Prostate gland (tissue), 2 donors: ENCODE results near the gene ZFYVE9. TPM values are rescaled to one million over a fixed set of nuclear protein-coding genes. Genes with fewer than 3 reads are reported as not detected.

Experiments used
- DNase-seq: peaks from one replicate; pipeline ENCODE4 v3.0.0-alpha.2; 2019; ENCODE audit warnings: low spot score
- H3K27ac ChIP-seq, 2 donors: fragments of 200-600 bp; sonication (generic); 2 replicates each; pipeline ENCODE4 v1.5.1; 2017 to 2019
- H3K27me3 ChIP-seq: fragments of 200-600 bp; sonication (generic); replicated peaks from 2 replicates; pipeline ENCODE4 v1.5.1; 2019; ENCODE audit not compliant: insufficient read depth
- H3K36me3 ChIP-seq, 2 donors: fragments of 200-600 bp; sonication (generic); 1 replicate in 1 of 2; 2 replicates in 1 of 2; pipeline versions ENCODE4 v1.5.1 to v1.8.1; 2017 to 2019
- H3K4me1 ChIP-seq: fragments of 200-600 bp; sonication (generic); replicated peaks from 2 replicates; pipeline ENCODE4 v1.5.1; 2019
- H3K4me3 ChIP-seq, 2 donors: fragments of 200-600 bp; sonication (generic); 2 replicates each; pipeline ENCODE4 v1.5.1; 2017 to 2019
- H3K9me3 ChIP-seq: fragments of 200-600 bp; sonication (generic); 2 replicates; pipeline ENCODE4 v1.5.1; 2017
- CTCF ChIP-seq, 4 experiments: fragments of 200-600 bp in 2 of 4; fragments of 450-650 bp in 2 of 4; sonication (generic) in 2 of 4; IDR thresholded peaks; 1 replicate in 3 of 4; 2 replicates in 1 of 4; pipeline ENCODE4 v1.5.1; 2016 to 2019; ENCODE audit warnings: antibody characterized with exemption in 4 of 4, mild to moderate bottlenecking in 2 of 4, moderate library complexity in 2 of 4
- POLR2A ChIP-seq: fragments of 450-650 bp; IDR thresholded peaks from one replicate; pipeline ENCODE4 v1.6.1; 2016; ENCODE audit warnings: antibody characterized with exemption, mild to moderate bottlenecking
- POLR2AphosphoS5 ChIP-seq: sonication (generic); formaldehyde crosslinking; IDR thresholded peaks from one replicate; pipeline ENCODE4 v1.6.1; 2017; ENCODE audit warnings: antibody characterized with exemption
- WGBS: methylation state at CpG from one replicate; pipeline ENCODE4 v1.1.5; 2018; 5-methylcytosine and 5-hydroxymethylcytosine counted together
- intact Hi-C: fragments of 100-400 bp; cut with DNase I; formaldehyde crosslinking; loops from one replicate; pipeline ENCODE4 v1.14.2; 2022
- total RNA-seq, 2 donors: library from RNA; depleted of rRNA; stranded (reverse); fragments of >200 nt; gene quantifications; one replicate each; pipeline ENCODE4 v1.1.0, GENCODE V29; 2016

The ZFYVE9 gene
- total RNA-seq, 2 donors from 2014 or later: 28.6 to 29.0 TPM

GRCh38 chr1:52240592-52241210 is 98.8 kb downstream of the ZFYVE9 start:
- no peaks in the 10 kb centered on the region for H3K36me3 ChIP-seq
- no peak overlapping the region for H3K27ac ChIP-seq
- H3K4me3 ChIP-seq: no peak overlapping the region
- 33% methylated on average over 4 of the region's 4 CpGs for WGBS
- no peak for DNase-seq
- no peaks in the 10 kb centered on the region for H3K9me3 ChIP-seq
- H3K4me1 ChIP-seq: no peaks in the 10 kb centered on the region
- intact Hi-C loops: no loop called here
- TF ChIP-seq CTCF (IDR thresholded peaks at IDR 0.05) (no peak), POLR2A (no peak), POLR2AphosphoS5 (no peak)
- H3K27me3 ChIP-seq: no peaks in the 10 kb centered on the region

GRCh38 chr1:52243221-52243987 is 101.5 kb downstream of the ZFYVE9 start:
- intact Hi-C loops: no loop called here
- H3K9me3 ChIP-seq: no peaks in the 10 kb centered on the region
- WGBS: 94% methylated on average over 3 of the region's 3 CpGs

GRCh38 chr1:52249831-52250230 is 107.9 kb downstream of the ZFYVE9 start:
- H3K9me3 ChIP-seq: no peaks in the 10 kb centered on the region
- TF ChIP-seq POLR2AphosphoS5 (no peak), CTCF (IDR thresholded peaks at IDR 0.05) (no peak), POLR2A (no peak)

More at GRCh38 chr1:52243221-52243987, 101.5 kb downstream of the ZFYVE9 start:
- TF ChIP-seq CTCF (IDR thresholded peaks at IDR 0.05) (no peak), POLR2A (no peak), POLR2AphosphoS5 (no peak)
- no peaks in the 10 kb centered on the region for H3K27me3 ChIP-seq
- DNase-seq: no peak
- no peaks in the 10 kb centered on the region for H3K4me1 ChIP-seq
- no peaks in the 10 kb centered on the region for H3K36me3 ChIP-seq
- no peak overlapping the region for H3K27ac ChIP-seq
- no peak overlapping the region for H3K4me3 ChIP-seq

GRCh38 chr1:52253421-52253820 is 111.5 kb downstream of the ZFYVE9 start:
- Histone ChIP-seq H3K9me3 (no peaks in the 10 kb centered on the region), H3K36me3 (no peaks in the 10 kb centered on the region), H3K27ac (no peak overlapping the region), H3K4me3 (no peak overlapping the region), H3K27me3 (no peaks in the 10 kb centered on the region), H3K4me1 (no peaks in the 10 kb centered on the region)
- no peak for DNase-seq
- no peak for TF ChIP-seq POLR2A
- no peak for TF ChIP-seq CTCF (IDR thresholded peaks at IDR 0.05)
- no peak for TF ChIP-seq POLR2AphosphoS5
- intact Hi-C loops: no loop called here
- 81% methylated on average over 5 of the region's 5 CpGs for WGBS

More at GRCh38 chr1:52249831-52250230, 107.9 kb downstream of the ZFYVE9 start:
- no peaks in the 10 kb centered on the region for H3K4me1 ChIP-seq
- no peak overlapping the region for H3K27ac ChIP-seq
- no peak overlapping the region for H3K4me3 ChIP-seq
- no peak for DNase-seq
- H3K36me3 ChIP-seq: no peaks in the 10 kb centered on the region
- WGBS: 100% methylated on average over 1 of the region's 1 CpG
- intact Hi-C loops: no loop called here
- H3K27me3 ChIP-seq: no peaks in the 10 kb centered on the region
